ENCODE measurements around the gene SULT2B1. TPM values are rescaled to one million over a fixed set of nuclear protein-coding genes. Genes with fewer than 3 reads are reported as not detected.
A peak's percentile ranks its signal among the peaks of the same experiment; 100 is the strongest.
"Not testable (repeated sequence)": the region's sequence is repeated elsewhere in the genome, so short reads cannot be mapped to it uniquely, and the experiment has no call there.

SULT2B1 gene
- total RNA-seq, 1 donor from 2014 or later: not detected

DNA sequence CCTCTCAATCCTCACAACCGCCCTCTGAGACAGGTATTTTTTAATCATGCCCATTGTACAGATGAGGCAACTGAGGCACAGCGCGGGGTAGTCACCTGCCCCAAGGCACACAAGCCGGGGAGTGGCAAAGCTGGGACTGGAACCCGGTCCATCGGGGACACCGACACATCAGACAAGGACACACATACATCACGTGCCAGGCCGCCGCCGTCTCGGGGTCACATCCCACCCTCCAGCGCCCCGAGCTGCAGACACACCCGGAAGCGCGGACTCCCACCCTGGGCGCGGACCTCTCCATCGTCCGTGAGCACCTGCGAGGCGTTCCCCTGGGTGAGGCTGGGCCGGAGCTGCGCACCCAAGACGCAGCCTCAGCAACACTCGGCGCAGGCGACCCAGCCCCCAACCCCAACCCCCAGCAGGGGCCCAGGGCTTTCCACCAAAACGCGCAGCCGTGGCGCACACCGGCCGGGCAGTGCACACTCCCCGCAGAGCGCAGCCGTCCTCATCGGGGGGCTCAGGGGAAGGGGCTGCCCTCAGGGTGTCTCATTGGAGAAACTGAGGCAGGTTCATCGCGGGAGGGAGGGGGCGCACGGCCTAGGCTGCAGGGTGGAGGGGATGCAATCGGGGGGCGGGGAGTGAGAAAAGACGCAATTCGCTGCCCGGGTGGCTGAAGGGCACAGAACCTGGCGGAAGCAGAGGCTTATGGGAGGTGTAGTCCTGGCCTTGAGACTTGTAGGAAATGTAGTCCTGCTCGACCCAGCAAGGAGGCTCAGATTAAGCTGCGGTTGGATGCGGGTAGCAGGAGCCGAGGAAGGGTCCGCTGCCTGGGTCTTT is 38.5 kb upstream of the SULT2B1 start:
- H3K36me3 Mint-ChIP-seq (ENCODE audit: low read depth): no peaks in the 10 kb centered on the region
- H3K9me3 Mint-ChIP-seq: no peaks in the 10 kb centered on the region
- H3K4me3 Mint-ChIP-seq: no peak overlapping the region
- intact Hi-C loops (cut with micrococcal nuclease): loop anchor here (1.0 to 10.0 kb wide), 7 partner anchors 44 to 441 kb away; partner anchors contain the start of genes BAX, CYTH2, GRWD1 and LIG1
- H3K4me1 Mint-ChIP-seq (ENCODE audit: low read depth): peaks cover 14% of the 10 kb centered on the region
- H3K27me3 Mint-ChIP-seq (ENCODE audit: insufficient read depth): peaks cover 3% of the 10 kb centered on the region
- H3K27ac Mint-ChIP-seq: peak overlapping the region; percentile 46
- peak; percentile 64 for DNase-seq (ENCODE audit: low spot score)

- H3K27ac Mint-ChIP-seq: peak overlapping the region; percentile 46
- H3K4me3 Mint-ChIP-seq: no peak overlapping the region
- H3K4me1 Mint-ChIP-seq (ENCODE audit: low read depth): peaks cover 14% of the 10 kb centered on the region
- H3K27me3 Mint-ChIP-seq (ENCODE audit: insufficient read depth): peaks cover 3% of the 10 kb centered on the region
- DNase-seq (ENCODE audit: low spot score): no peak
- no peaks in the 10 kb centered on the region for H3K9me3 Mint-ChIP-seq
- H3K36me3 Mint-ChIP-seq (ENCODE audit: low read depth): no peaks in the 10 kb centered on the region
- intact Hi-C loops (cut with micrococcal nuclease): loop anchor here (1.0 to 10.0 kb wide), 5 partner anchors 45 to 441 kb away; partner anchors contain the start of genes BAX, CYTH2, LIG1 and ZSWIM9
Measured at GRCh38 chr19:48514123-48514458, 37.9 kb upstream of the SULT2B1 start.

- Mint-ChIP-seq H3K27me3 (ENCODE audit: insufficient read depth) (peaks cover 3% of the 10 kb centered on the region), H3K27ac (no peak overlapping the region), H3K9me3 (no peaks in the 10 kb centered on the region), H3K4me3 (no peak overlapping the region), H3K4me1 (ENCODE audit: low read depth) (peaks cover 5% of the 10 kb centered on the region), H3K36me3 (ENCODE audit: low read depth) (no peaks in the 10 kb centered on the region)
- intact Hi-C loops (cut with micrococcal nuclease): loop anchor here (10.0 kb wide), 1 partner anchor 438 kb away; the partner anchor contains the start of gene BAX
- no peak for DNase-seq (ENCODE audit: low spot score)
Measured at GRCh38 chr19:48516536-48516935, 35.4 kb upstream of the SULT2B1 start.

DNA sequence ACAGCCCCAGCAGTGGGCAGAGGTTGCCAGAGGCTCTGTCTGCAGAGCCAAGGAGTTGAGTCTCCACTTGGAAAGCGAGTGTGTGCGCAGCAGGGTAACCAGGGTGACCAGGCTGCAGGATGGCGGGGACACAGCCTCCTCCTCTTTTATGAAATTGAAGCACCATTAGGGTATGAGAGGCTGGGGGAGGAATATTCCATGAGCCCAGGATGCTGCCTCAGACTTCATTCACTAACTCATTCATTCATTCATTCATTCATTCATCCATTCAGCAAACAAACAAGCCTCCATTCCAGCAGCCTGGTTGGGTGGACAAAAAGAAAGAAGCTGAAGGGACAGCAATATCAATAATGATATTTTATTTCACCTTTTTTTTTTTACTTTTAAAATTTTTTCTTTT is 33.8 kb upstream of the SULT2B1 start:
- H3K27ac Mint-ChIP-seq: no peak overlapping the region
- DNase-seq (ENCODE audit: low spot score): no peak
- intact Hi-C loops (cut with micrococcal nuclease): loop anchor here (10.0 kb wide), 1 partner anchor 437 kb away; the partner anchor contains the start of gene BAX

GRCh38 chr19:48519426-48519825 is 32.5 kb upstream of the SULT2B1 start:
- intact Hi-C loops (cut with micrococcal nuclease): loop anchor here (10.0 kb wide), 1 partner anchor 435 kb away; the partner anchor contains the start of gene BAX
- not testable (repeated sequence) for H3K27me3 Mint-ChIP-seq (ENCODE audit: insufficient read depth); H3K4me1 Mint-ChIP-seq (ENCODE audit: low read depth); H3K9me3 Mint-ChIP-seq; DNase-seq (ENCODE audit: low spot score); H3K36me3 Mint-ChIP-seq (ENCODE audit: low read depth); H3K4me3 Mint-ChIP-seq; H3K27ac Mint-ChIP-seq

More for the DNA sequence above, 33.8 kb upstream of the SULT2B1 start:
- no peak overlapping the region for H3K4me3 Mint-ChIP-seq
- H3K9me3 Mint-ChIP-seq: no peaks in the 10 kb centered on the region
- no peaks in the 10 kb centered on the region for H3K36me3 Mint-ChIP-seq (ENCODE audit: low read depth)
- peaks cover 3% of the 10 kb centered on the region for H3K27me3 Mint-ChIP-seq (ENCODE audit: insufficient read depth)
- peaks cover 5% of the 10 kb centered on the region for H3K4me1 Mint-ChIP-seq (ENCODE audit: low read depth)

DNA sequence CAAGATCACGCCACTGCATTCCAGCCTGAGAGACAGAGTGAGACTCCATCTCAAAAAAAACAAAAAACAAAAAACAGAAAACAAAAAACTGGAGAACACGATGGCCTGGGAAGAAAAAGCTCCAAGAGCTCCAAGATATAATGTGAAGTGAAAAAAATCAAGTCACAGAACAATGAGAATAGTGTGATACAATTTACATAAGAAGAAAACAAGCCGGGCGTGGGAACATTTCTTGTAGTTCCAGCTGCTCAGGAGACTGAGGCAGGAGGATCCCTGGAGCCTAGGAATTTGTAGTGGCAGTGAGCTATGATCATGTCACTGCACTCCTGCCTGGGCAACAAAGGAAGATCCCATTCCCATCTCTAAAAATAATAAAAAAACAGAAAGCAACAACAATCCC is 31.8 kb upstream of the SULT2B1 start:
- Mint-ChIP-seq H3K36me3 (ENCODE audit: low read depth) (no peaks in the 10 kb centered on the region), H3K4me3 (no peak overlapping the region), H3K9me3 (peaks cover 6% of the 10 kb centered on the region), H3K27ac (no peak overlapping the region), H3K4me1 (ENCODE audit: low read depth) (no peaks in the 10 kb centered on the region), H3K27me3 (ENCODE audit: insufficient read depth) (no peaks in the 10 kb centered on the region)
- intact Hi-C loops (cut with micrococcal nuclease): no loop called here
- no peak for DNase-seq (ENCODE audit: low spot score)

DNA sequence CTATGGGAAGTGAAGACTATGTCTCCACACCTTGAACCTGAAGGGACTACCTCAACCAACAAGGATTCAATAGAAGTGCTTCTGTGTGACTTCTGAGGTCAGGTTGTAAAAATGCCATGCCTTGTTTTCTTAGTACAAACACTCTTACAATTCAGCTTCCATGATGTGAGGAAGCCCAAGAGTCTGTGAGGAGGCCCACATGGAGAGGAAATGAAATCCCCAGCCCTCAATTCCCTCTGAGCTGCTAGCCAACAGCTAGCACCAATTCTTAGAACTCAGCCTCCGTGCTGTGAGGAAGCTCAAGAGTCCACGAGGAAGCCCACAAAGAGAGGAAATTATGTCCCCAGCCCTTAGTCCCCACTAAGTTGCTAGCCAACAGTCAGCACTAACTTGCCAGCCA is 27.8 kb upstream of the SULT2B1 start:
- no peaks in the 10 kb centered on the region for H3K4me1 Mint-ChIP-seq (ENCODE audit: low read depth)
- no peaks in the 10 kb centered on the region for H3K27me3 Mint-ChIP-seq (ENCODE audit: insufficient read depth)
- H3K4me3 Mint-ChIP-seq: no peak overlapping the region
- H3K9me3 Mint-ChIP-seq: peaks cover 29% of the 10 kb centered on the region
- intact Hi-C loops (cut with micrococcal nuclease): no loop called here
- no peak for DNase-seq (ENCODE audit: low spot score)
- H3K27ac Mint-ChIP-seq: no peak overlapping the region
- H3K36me3 Mint-ChIP-seq (ENCODE audit: low read depth): no peaks in the 10 kb centered on the region

DNA sequence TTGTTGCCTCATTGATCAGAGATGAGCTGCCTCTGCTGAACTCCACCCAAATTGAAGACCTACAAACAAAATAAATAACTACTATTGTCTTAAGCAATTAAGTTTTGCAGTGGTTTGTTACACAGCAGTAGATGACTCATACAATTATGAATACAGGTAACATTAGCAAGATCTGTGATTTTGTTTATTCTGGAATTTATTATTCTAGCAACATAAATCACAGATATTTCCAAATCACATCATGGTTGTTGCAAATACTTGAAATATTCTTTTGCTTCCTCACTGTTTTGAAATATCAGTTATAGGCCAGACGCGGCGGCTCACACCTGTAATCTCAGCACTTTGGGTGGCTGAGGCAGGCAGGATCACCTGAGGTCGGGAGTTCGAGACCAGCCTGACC is 27.2 kb upstream of the SULT2B1 start:
- Mint-ChIP-seq H3K4me1 (ENCODE audit: low read depth) (no peaks in the 10 kb centered on the region), H3K27me3 (ENCODE audit: insufficient read depth) (no peaks in the 10 kb centered on the region), H3K4me3 (no peak overlapping the region), H3K27ac (no peak overlapping the region), H3K9me3 (peaks cover 30% of the 10 kb centered on the region), H3K36me3 (ENCODE audit: low read depth) (no peaks in the 10 kb centered on the region)
- intact Hi-C loops (cut with micrococcal nuclease): no loop called here
- no peak for DNase-seq (ENCODE audit: low spot score)

DNA sequence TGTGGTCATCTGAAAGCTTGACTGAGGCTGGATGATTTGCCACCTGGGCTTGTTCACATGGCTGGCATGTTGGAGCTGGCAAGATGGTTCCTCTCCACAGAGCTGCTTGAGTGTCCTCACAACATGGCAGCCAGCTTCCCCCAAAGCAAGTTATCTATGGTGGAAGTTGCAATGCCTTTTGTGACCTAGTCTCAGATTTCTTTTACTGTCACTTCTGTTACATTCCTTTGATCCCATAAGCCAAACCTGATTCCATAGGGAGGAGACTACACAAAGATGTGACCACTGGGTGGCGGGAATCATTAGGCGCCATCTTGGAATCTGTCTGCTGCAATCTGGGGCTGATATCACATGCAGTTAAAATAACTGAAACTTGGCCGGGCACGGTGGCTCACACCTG is 22.8 kb upstream of the SULT2B1 start:
- Mint-ChIP-seq H3K4me1 (ENCODE audit: low read depth) (no peaks in the 10 kb centered on the region), H3K27ac (no peak overlapping the region), H3K9me3 (peaks cover 28% of the 10 kb centered on the region), H3K27me3 (ENCODE audit: insufficient read depth) (no peaks in the 10 kb centered on the region), H3K4me3 (no peak overlapping the region), H3K36me3 (ENCODE audit: low read depth) (no peaks in the 10 kb centered on the region)
- DNase-seq (ENCODE audit: low spot score): no peak
- intact Hi-C loops (cut with micrococcal nuclease): no loop called here

DNA sequence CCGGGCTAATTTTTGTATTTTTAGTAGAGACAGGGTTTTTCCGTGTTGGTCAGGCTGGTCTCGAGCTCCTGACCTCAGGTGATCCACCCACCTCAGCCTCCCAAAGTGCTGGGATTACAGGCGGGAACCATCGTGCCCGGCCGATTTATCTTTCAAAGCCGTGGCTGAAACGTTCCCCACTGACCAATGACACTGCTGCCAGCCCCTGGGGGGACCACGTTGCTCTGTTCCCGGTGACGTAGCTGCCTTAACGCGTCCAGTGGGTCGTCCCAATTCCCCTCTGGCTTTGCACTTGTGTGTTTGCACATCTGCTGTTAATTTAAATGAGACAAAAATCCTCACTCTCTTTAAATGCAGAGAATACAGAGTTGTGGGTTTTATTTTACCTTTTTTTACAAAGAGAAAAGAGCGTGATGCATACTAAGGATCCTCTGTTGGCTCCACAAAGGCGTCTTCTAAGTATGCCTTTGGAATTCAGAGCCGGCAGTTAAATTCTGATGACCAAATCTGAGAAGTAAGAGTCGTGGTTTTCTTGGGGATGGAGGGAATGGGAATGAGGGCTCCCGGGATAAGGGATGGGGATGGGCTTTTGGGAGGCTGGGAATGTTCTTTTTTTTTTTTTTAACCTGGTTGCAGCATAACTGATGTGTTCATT is 21.8 kb upstream of the SULT2B1 start:
- H3K4me3 Mint-ChIP-seq: no peak overlapping the region
- intact Hi-C loops (cut with micrococcal nuclease): no loop called here
- H3K9me3 Mint-ChIP-seq: peaks cover 24% of the 10 kb centered on the region
- no peak for DNase-seq (ENCODE audit: low spot score)
- H3K27me3 Mint-ChIP-seq (ENCODE audit: insufficient read depth): no peaks in the 10 kb centered on the region
- H3K4me1 Mint-ChIP-seq (ENCODE audit: low read depth): no peaks in the 10 kb centered on the region
- no peak overlapping the region for H3K27ac Mint-ChIP-seq
- H3K36me3 Mint-ChIP-seq (ENCODE audit: low read depth): no peaks in the 10 kb centered on the region

- H3K4me3 Mint-ChIP-seq: no peak overlapping the region
- intact Hi-C loops (cut with micrococcal nuclease): no loop called here
- H3K27me3 Mint-ChIP-seq (ENCODE audit: insufficient read depth): no peaks in the 10 kb centered on the region
- H3K4me1 Mint-ChIP-seq (ENCODE audit: low read depth): no peaks in the 10 kb centered on the region
- no peaks in the 10 kb centered on the region for H3K36me3 Mint-ChIP-seq (ENCODE audit: low read depth)
- DNase-seq (ENCODE audit: low spot score): no peak
- H3K9me3 Mint-ChIP-seq: peaks cover 24% of the 10 kb centered on the region
- no peak overlapping the region for H3K27ac Mint-ChIP-seq
Measured at GRCh38 chr19:48530770-48531169, 21.2 kb upstream of the SULT2B1 start.

- Mint-ChIP-seq H3K4me1 (ENCODE audit: low read depth) (no peaks in the 10 kb centered on the region), H3K4me3 (no peak overlapping the region), H3K27me3 (ENCODE audit: insufficient read depth) (no peaks in the 10 kb centered on the region), H3K27ac (no peak overlapping the region), H3K36me3 (ENCODE audit: low read depth) (no peaks in the 10 kb centered on the region), H3K9me3 (peaks cover 4% of the 10 kb centered on the region)
- DNase-seq (ENCODE audit: low spot score): no peak
- intact Hi-C loops (cut with micrococcal nuclease): no loop called here
Measured at GRCh38 chr19:48533770-48534169, 18.2 kb upstream of the SULT2B1 start.

DNA sequence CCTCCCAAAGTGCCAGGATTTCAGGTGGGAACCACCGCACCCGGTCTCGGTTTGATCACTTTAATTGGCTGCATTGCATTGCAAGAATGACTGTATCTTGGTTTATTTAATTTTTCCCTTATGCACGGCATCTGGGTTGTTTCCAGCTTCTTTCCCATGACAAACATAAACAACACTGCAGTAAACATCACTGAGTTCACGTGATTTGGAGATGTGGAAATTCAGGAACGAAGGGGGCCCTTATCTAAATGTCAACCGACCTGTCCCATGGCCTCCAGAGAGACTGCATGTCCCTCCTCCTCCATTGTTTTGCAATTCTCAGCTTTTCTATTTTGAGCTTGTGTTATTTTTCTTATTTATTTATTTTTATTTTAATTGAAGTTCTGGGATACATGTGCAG is 14.4 kb upstream of the SULT2B1 start:
- no peaks in the 10 kb centered on the region for H3K27me3 Mint-ChIP-seq (ENCODE audit: insufficient read depth)
- H3K4me1 Mint-ChIP-seq (ENCODE audit: low read depth): no peaks in the 10 kb centered on the region
- no peak overlapping the region for H3K4me3 Mint-ChIP-seq
- no peak overlapping the region for H3K27ac Mint-ChIP-seq
- no peaks in the 10 kb centered on the region for H3K36me3 Mint-ChIP-seq (ENCODE audit: low read depth)
- no peak for DNase-seq (ENCODE audit: low spot score)
- H3K9me3 Mint-ChIP-seq: no peaks in the 10 kb centered on the region
- intact Hi-C loops (cut with micrococcal nuclease): no loop called here
